SK-N-SH (cell line): ENCODE data around the gene NPTX1. TPM values are rescaled to one million over a fixed set of nuclear protein-coding genes. Genes with fewer than 3 reads are reported as not detected.

ENCODE experiments used
- CTCF ChIA-PET: fragments of 300-600, 350-600 bp; formaldehyde crosslinking; extraction: SDS; loops from one replicate; lab custom pipeline; 2021; lab: Yijun Ruan, JAX
- POLR2A ChIA-PET: fragments of 350-600 bp; sonication (Branson Sonifier 250); formaldehyde crosslinking; extraction: SDS; loops from one replicate; lab custom pipeline; 2020; ENCODE audit warnings: antibody characterized with exemption, inconsistent platforms; lab: Yijun Ruan, JAX
- DNase-seq: peaks from one replicate; pipeline ENCODE4 v3.0.0; 2012
- H2AFZ ChIP-seq: fragments of 200-600 bp; sonication (generic); 2 replicates; pipeline ENCODE4 v1.8.1; 2016; ENCODE audit warnings: antibody characterized with exemption, mild to moderate bottlenecking, low read depth
- H3F3A ChIP-seq: fragments of 200-600 bp; sonication (generic); replicated peaks from 2 replicates; pipeline ENCODE3; 2016; ENCODE audit warnings: antibody characterized with exemption, mild to moderate bottlenecking; ENCODE audit not compliant: insufficient read depth
- H3K27ac ChIP-seq, 2 experiments: fragments of 200-500 bp in 1 of 2; fragments of 200-600 bp in 1 of 2; sonication (Bioruptor generic) in 1 of 2; sonication (generic), shearing (Covaris generic) in 1 of 2; 2 replicates each; pipeline versions ENCODE4 v1.5.1 to v1.6.1; 2014 to 2016; ENCODE audit warnings: low read depth in 2 of 2, inconsistent platforms in 1 of 2, low read length in 1 of 2, mild to moderate bottlenecking in 1 of 2, mixed read lengths in 1 of 2
- H3K27me3 ChIP-seq: fragments of 200-600 bp; sonication (generic), shearing (Covaris generic); 2 replicates; pipeline ENCODE4 v1.6.1; 2016; ENCODE audit warnings: mixed run types; ENCODE audit not compliant: insufficient read depth
- H3K36me3 ChIP-seq, 2 experiments: fragments of 200-500 bp in 1 of 2; fragments of 200-600 bp in 1 of 2; sonication (Bioruptor generic) in 1 of 2; sonication (generic) in 1 of 2; replicated peaks in 1 of 2; 2 replicates each; pipeline versions ENCODE3 to v1.5.1; 2014 to 2016; ENCODE audit warnings: low read length in 1 of 2, mild to moderate bottlenecking in 1 of 2; ENCODE audit not compliant: insufficient read depth in 2 of 2, control insufficient read depth in 1 of 2
- H3K4me1 ChIP-seq, 2 experiments: fragments of 200-500 bp in 1 of 2; fragments of 200-600 bp in 1 of 2; sonication (Bioruptor generic) in 1 of 2; sonication (generic), shearing (Covaris generic) in 1 of 2; 2 replicates each; pipeline versions ENCODE4 v1.5.1 to v1.6.1; 2014 to 2016; ENCODE audit warnings: low read depth in 1 of 2, low read length in 1 of 2, mixed run types in 1 of 2; ENCODE audit not compliant: insufficient read depth in 2 of 2, control insufficient read depth in 1 of 2
- H3K4me2 ChIP-seq: fragments of 200-600 bp; sonication (generic), shearing (Covaris generic); 2 replicates; pipeline ENCODE4 v1.6.1; 2017; ENCODE audit warnings: mixed run types
- H3K4me3 ChIP-seq, 2 experiments: fragments of 200-500 bp in 1 of 2; fragments of 200-600 bp in 1 of 2; sonication (Bioruptor generic) in 1 of 2; sonication (generic), shearing (Covaris generic) in 1 of 2; 2 replicates each; pipeline versions ENCODE4 v1.5.1 to v1.8.1; 2014 to 2016; ENCODE audit warnings: low read depth in 2 of 2, inconsistent platforms in 1 of 2, low read length in 1 of 2, mild to moderate bottlenecking in 1 of 2, mixed read lengths in 1 of 2, moderate library complexity in 1 of 2
- H3K79me2 ChIP-seq: fragments of 200-600 bp; sonication (generic); 2 replicates; pipeline ENCODE4 v1.8.1; 2017; ENCODE audit warnings: mild to moderate bottlenecking; ENCODE audit not compliant: insufficient read depth
- H3K9ac ChIP-seq: fragments of 200-600 bp; sonication (generic); 2 replicates; pipeline ENCODE4 v1.6.1; 2017; ENCODE audit warnings: mixed run types
- H3K9me2 ChIP-seq: fragments of 200-600 bp; sonication (generic); 2 replicates; pipeline ENCODE4 v1.6.1; 2017; ENCODE audit warnings: mixed run types
- H3K9me3 ChIP-seq: fragments of 200-600 bp; sonication (generic); 2 replicates; pipeline ENCODE4 v1.6.1; 2017; ENCODE audit warnings: mixed run types, mild to moderate bottlenecking, moderate library complexity
- H4K20me1 ChIP-seq: fragments of 200-600 bp; sonication (generic); 2 replicates; pipeline ENCODE4 v1.6.1; 2017; ENCODE audit warnings: mild to moderate bottlenecking, mixed run types; ENCODE audit not compliant: insufficient read depth
- EP300 ChIP-seq, 2 experiments: IDR thresholded peaks; 2 replicates each; pipeline versions ENCODE4 v1.4.0 to v1.6.1; 2012; ENCODE audit warnings: borderline replicate concordance in 1 of 2, low read depth in 1 of 2, low read length in 1 of 2
- FOXJ3 ChIP-seq: sonication (generic); formaldehyde crosslinking; IDR thresholded peaks from 2 replicates; pipeline ENCODE4 v1.5.1; 2020; ENCODE audit warnings: mild to moderate bottlenecking, missing genetic modification reagents
- JUND ChIP-seq: IDR thresholded peaks from 2 replicates; pipeline ENCODE4 v1.4.0; 2012
- MEF2A ChIP-seq: IDR thresholded peaks from 2 replicates; pipeline ENCODE4 v1.4.0; 2012; ENCODE audit warnings: low read depth, borderline replicate concordance
- NFIC ChIP-seq: IDR thresholded peaks from 2 replicates; pipeline ENCODE4 v1.4.0; 2012; ENCODE audit warnings: borderline replicate concordance
- RFX5 ChIP-seq: IDR thresholded peaks from 2 replicates; pipeline ENCODE4 v1.6.1; 2012; ENCODE audit warnings: mild to moderate bottlenecking, improper control_type of control experiment, low read length
- TCF12 ChIP-seq: IDR thresholded peaks from 2 replicates; pipeline ENCODE4 v1.4.0; 2012
- WGBS: methylation state at CpG from one replicate; pipeline ENCODE4 v1.1.6; 2017; ENCODE audit warnings: low lambda C conversion rate; 5-methylcytosine and 5-hydroxymethylcytosine counted together
- polyA plus RNA-seq, 3 experiments: library from polyadenylated mRNA; depleted of rRNA; stranded (reverse); fragments of >200 nt; gene quantifications; 2 replicates each; pipeline ENCODE4 v1.2.3, GENCODE V29; 2012
- TF ChIP-seq, protein P1 (sequence below): IDR thresholded peaks from 2 replicates; pipeline ENCODE4 v1.6.1; 2012; ENCODE audit warnings: mild to moderate bottlenecking, low read depth, low read length, moderate library complexity
- TF ChIP-seq, protein P2 (sequence below): IDR thresholded peaks from 2 replicates; pipeline ENCODE4 v1.4.0; 2012; ENCODE audit warnings: low read depth, borderline replicate concordance

The NPTX1 gene
- polyA plus RNA-seq, 1 of the 3 experiments (the other 2 are of a cell fraction) = 0.05 TPM

DNA sequence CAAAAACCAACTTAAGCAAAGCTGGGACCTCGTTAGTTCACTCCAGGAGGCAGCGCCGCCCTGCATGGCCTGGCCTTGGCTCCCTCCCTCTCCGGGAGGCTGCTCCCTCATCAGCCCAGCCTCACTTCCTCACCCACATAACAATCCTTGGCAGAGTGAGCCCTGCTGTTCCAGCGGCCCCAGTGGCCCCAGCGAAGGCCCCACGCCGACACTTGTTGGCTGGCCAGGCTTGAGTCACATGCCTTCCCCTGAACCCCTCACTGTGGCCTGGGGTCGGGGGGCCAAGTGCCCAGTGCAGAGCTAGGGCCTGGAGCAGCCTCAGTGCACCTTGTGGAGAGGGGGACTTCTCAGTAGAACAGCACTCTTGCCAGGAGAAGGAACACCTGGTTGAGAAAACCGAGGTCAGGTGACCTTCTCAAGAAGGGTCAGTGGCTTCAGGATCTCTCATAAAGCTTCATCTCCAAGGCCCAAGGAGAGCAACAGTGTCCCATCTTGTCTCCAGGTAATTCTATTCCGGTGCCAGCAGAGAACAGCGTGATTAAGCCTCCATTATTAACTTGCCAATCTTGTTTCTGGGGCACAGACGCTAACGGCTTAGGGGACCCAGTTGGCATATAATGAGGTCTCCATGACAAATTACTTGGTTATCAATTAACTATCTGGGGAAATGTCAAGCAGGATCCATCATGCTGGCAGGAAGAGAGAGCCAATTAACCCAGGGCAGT is 34.6 kb downstream of the NPTX1 start:
- POLR2A ChIA-PET = interaction anchor here (1.6 kb wide), 1 partner anchor 14 kb away, joined by 3 read pairs; no protein-coding TSS in a partner anchor
- Histone ChIP-seq H3K4me3 (no peak overlapping the region), H3K36me3 (no peaks in the 10 kb centered on the region), H3K27me3 (no peaks in the 10 kb centered on the region), H3K79me2 (no peaks in the 10 kb centered on the region), H3K4me1 (peaks cover 0 to 10% of the 10 kb centered on the region in 2 experiments; a peak in 1 of 4 replicates), H3K9me2 (no peaks in the 10 kb centered on the region), H3K4me2 (no peak overlapping the region), H3K9ac (no peak overlapping the region), H3F3A (no peaks in the 10 kb centered on the region), H2AFZ (no peak overlapping the region), H4K20me1 (peaks cover 17% of the 10 kb centered on the region), H3K27ac (no peak overlapping the region), H3K9me3 (no peaks in the 10 kb centered on the region)
- WGBS = 68% methylated on average over 14 of the region's 14 CpGs
- CTCF ChIA-PET = interaction anchor here (1.0 to 2.3 kb wide), 2 partner anchors 14 to 539 kb away, joined by 4 to 15 read pairs; no protein-coding TSS in a partner anchor
- DNase-seq = no peak
- TF ChIP-seq, protein P1, sequence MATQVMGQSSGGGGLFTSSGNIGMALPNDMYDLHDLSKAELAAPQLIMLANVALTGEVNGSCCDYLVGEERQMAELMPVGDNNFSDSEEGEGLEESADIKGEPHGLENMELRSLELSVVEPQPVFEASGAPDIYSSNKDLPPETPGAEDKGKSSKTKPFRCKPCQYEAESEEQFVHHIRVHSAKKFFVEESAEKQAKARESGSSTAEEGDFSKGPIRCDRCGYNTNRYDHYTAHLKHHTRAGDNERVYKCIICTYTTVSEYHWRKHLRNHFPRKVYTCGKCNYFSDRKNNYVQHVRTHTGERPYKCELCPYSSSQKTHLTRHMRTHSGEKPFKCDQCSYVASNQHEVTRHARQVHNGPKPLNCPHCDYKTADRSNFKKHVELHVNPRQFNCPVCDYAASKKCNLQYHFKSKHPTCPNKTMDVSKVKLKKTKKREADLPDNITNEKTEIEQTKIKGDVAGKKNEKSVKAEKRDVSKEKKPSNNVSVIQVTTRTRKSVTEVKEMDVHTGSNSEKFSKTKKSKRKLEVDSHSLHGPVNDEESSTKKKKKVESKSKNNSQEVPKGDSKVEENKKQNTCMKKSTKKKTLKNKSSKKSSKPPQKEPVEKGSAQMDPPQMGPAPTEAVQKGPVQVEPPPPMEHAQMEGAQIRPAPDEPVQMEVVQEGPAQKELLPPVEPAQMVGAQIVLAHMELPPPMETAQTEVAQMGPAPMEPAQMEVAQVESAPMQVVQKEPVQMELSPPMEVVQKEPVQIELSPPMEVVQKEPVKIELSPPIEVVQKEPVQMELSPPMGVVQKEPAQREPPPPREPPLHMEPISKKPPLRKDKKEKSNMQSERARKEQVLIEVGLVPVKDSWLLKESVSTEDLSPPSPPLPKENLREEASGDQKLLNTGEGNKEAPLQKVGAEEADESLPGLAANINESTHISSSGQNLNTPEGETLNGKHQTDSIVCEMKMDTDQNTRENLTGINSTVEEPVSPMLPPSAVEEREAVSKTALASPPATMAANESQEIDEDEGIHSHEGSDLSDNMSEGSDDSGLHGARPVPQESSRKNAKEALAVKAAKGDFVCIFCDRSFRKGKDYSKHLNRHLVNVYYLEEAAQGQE = peak; percentile 23; the same call in 1 of the 2 replicates
- TF ChIP-seq FOXJ3 = no peak
- TF ChIP-seq TCF12 = no peak
- TF ChIP-seq NFIC = no peak
- TF ChIP-seq RFX5 = no peak
- TF ChIP-seq EP300 (IDR thresholded peaks at IDR 0.05; ENCODE audit: borderline replicate concordance in 1 of 2, low read depth in 1 of 2, low read length in 1 of 2) = no peak

DNA sequence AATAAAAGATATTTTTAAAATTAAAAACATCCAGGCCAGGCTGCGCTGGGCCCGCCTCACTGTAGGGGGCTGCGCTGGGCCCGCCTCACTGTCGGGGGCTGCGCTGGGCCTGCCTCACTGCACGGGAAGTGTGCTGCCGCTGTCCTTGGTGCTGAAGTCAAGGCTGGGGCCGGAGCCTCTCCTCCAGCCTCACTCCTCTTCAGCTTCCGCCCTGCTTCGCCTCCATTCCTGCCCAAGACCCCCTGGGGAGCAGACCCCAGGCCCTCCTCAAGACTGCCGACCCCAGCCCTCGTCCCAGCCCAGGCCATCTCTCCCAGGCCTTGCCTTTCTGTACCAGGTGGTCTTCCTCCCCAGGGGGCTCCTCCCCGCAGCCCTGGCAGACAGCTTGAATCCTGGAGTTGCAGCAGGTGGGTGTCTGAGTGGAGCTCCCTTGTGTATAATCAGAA is 35.3 kb downstream of the NPTX1 start:
- Histone ChIP-seq H3K9me2 (no peaks in the 10 kb centered on the region), H3K4me2 (no peak overlapping the region), H3K27me3 (no peaks in the 10 kb centered on the region), H3K79me2 (no peaks in the 10 kb centered on the region), H3K36me3 (no peaks in the 10 kb centered on the region), H3K9me3 (no peaks in the 10 kb centered on the region), H3K4me1 (peaks cover 0 to 10% of the 10 kb centered on the region in 2 experiments; a peak in 1 of 4 replicates), H3K9ac (no peak overlapping the region), H3K27ac (no peak overlapping the region), H3F3A (no peaks in the 10 kb centered on the region), H3K4me3 (no peak overlapping the region), H4K20me1 (peaks cover 17% of the 10 kb centered on the region), H2AFZ (no peak overlapping the region)
- ChIA-PET POLR2A (interaction anchor here (0.6 kb wide), 1 partner anchor 14 kb away, joined by 3 read pairs; no protein-coding TSS in a partner anchor), CTCF (interaction anchor here (1.0 to 2.3 kb wide), 3 partner anchors 14 to 540 kb away, joined by 4 to 15 read pairs (median 8); no protein-coding TSS in a partner anchor)
- 58% methylated on average over 14 of the region's 14 CpGs for WGBS
- DNase-seq = peak; percentile 59
- TF ChIP-seq, protein P2, sequence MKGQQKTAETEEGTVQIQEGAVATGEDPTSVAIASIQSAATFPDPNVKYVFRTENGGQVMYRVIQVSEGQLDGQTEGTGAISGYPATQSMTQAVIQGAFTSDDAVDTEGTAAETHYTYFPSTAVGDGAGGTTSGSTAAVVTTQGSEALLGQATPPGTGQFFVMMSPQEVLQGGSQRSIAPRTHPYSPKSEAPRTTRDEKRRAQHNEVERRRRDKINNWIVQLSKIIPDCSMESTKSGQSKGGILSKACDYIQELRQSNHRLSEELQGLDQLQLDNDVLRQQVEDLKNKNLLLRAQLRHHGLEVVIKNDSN = no peak
- TF ChIP-seq FOXJ3 (no peak), JUND (no peak), NFIC (no peak), MEF2A (no peak)
- TF ChIP-seq, protein P1 = peak; percentile 99
